Measurements from ENCODE around the gene ZBTB20.

DNA sequence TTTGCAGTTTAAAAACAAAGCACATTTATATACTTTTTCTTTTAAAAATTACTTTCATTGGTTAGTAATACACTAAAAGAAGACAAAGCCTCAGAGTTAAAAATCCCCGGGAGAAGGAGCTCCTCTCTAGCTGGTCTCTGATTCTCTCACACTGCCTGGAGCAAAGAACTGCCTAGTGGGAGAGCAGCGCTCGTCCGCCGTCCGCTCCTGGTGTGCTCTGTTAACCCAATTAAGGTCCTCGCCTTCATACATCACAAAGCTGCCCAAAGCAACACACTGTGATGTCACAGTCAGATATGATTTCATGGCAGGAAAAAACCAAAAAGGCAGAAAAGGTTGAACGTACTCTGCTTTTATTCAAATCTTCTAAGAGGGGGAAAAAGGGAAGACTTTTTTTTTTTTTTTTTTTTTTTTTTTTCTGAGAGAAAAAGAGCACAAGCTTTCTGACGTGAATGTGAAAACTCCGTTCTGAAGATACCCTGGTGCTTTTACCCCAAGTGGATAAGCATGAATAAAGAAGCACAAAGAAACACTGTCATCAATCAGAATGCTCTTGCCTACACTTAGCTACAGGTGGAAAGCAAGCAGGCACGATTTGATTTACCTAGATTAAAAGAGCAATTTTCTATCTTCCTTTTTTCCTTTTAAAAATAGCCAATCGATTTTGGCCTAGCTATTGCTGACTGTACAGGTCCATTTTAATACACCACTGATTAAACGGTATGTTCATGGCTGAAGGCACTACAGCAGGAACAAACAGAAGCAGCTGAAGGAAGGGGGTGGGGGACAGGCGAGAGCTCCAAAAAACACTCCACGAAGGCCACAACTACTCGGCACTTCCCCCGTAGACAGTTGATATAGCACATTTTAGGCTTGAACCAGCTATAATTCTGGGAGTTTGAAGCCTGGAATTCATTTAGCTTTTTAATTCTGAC lies 738.1 kb downstream of the ZBTB20 start:
- TF ChIP-seq, protein P1, sequence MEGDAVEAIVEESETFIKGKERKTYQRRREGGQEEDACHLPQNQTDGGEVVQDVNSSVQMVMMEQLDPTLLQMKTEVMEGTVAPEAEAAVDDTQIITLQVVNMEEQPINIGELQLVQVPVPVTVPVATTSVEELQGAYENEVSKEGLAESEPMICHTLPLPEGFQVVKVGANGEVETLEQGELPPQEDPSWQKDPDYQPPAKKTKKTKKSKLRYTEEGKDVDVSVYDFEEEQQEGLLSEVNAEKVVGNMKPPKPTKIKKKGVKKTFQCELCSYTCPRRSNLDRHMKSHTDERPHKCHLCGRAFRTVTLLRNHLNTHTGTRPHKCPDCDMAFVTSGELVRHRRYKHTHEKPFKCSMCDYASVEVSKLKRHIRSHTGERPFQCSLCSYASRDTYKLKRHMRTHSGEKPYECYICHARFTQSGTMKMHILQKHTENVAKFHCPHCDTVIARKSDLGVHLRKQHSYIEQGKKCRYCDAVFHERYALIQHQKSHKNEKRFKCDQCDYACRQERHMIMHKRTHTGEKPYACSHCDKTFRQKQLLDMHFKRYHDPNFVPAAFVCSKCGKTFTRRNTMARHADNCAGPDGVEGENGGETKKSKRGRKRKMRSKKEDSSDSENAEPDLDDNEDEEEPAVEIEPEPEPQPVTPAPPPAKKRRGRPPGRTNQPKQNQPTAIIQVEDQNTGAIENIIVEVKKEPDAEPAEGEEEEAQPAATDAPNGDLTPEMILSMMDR (IDR thresholded peaks at IDR 0.05) = no peak
- TF ChIP-seq POLR2AphosphoS5 (IDR thresholded peaks at IDR 0.05) (no peak), POLR2A (IDR thresholded peaks at IDR 0.05) (no peak)
